ENCODE data around the gene FAM131C. TPM values are rescaled to one million over a fixed set of nuclear protein-coding genes. Genes with fewer than 3 reads are reported as not detected.

The FAM131C gene
- total and polyA plus RNA-seq, 3 experiments from 2014 or later: 0.62 to 0.66 TPM; not detected in 1

DNA sequence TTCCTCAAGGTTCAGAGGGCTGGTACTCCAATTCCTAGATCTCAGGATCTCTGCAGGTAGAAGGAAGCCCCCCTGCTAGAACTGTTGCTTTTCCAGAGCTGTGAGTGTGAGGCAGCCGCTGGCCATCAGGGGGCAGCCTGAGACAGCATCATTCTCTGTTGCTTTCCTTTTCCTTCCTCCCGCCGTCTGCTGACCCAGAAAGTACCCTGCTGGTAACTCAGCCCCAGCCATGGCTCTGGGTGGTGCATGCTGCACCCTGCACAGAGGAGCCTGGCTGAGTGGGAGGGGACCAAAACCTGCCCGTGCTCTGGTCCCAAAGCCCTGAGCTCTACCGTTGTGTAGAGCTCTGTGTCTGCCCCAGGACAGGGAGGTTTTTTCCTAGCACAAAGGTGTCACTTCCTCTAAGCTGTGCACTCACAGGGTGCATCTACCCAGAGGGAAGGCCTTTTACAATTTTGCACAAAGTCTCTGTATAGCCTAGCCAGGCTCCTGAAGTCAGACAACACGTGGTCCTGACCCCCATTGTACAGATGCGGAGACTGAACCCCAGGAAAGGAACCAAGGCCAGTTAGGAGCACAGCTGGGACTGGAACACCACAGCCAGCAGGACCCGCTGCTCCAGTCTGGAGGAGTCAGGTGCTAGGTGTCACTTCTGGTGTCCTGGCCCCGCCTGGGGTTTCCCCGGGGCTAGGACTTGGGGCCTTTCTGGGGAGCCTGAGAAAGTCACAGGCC, 5.6 kb upstream of the FAM131C start:
- H3K9me3 ChIP-seq (ENCODE audit: low read length): no peaks in the 10 kb centered on the region
- Mint-ChIP-seq H3K27ac (peak overlapping the region; percentile 76 to 94 (median 88)), H3K4me1 (peaks cover 11 to 17% (median 15%) of the 10 kb centered on the region in 3 donors), H3K27me3 (peaks cover 3 to 9% of the 10 kb centered on the region in 2 donors), H3K36me3 (no peaks in the 10 kb centered on the region), H3K9me3 (no peaks in the 10 kb centered on the region), H3K4me3 (peak overlapping the region; percentile 75 to 89 (median 82))
- H3K27ac ChIP-seq (ENCODE audit: low read depth, low read length): no peak overlapping the region
- CTCF ChIA-PET: interaction anchor here (0.6 to 7.9 kb wide), 34 partner anchors 9 to 285 kb away, joined by 3 to 196 read pairs (median 4); partner anchors contain the start of genes CPLANE2, EPHA2 and FBXO42
- POLR2A ChIA-PET: interaction anchor here (0.9 kb wide), 2 partner anchors 108 to 110 kb away, joined by 4 read pairs; no protein-coding TSS in a partner anchor
- peak; percentile 63 to 81 (median 70) for DNase-seq
- peak overlapping the region; percentile 35 for H3K4me3 ChIP-seq (ENCODE audit: low read length)
- H3K4me1 ChIP-seq (ENCODE audit: insufficient read depth, low read length): peaks cover 14% of the 10 kb centered on the region
- no peaks in the 10 kb centered on the region for H3K36me3 ChIP-seq (ENCODE audit: insufficient read depth, low read length)
- peaks cover 3% of the 10 kb centered on the region for H3K27me3 ChIP-seq (ENCODE audit: insufficient read depth, low read length, poor library complexity, severe bottlenecking)

DNA sequence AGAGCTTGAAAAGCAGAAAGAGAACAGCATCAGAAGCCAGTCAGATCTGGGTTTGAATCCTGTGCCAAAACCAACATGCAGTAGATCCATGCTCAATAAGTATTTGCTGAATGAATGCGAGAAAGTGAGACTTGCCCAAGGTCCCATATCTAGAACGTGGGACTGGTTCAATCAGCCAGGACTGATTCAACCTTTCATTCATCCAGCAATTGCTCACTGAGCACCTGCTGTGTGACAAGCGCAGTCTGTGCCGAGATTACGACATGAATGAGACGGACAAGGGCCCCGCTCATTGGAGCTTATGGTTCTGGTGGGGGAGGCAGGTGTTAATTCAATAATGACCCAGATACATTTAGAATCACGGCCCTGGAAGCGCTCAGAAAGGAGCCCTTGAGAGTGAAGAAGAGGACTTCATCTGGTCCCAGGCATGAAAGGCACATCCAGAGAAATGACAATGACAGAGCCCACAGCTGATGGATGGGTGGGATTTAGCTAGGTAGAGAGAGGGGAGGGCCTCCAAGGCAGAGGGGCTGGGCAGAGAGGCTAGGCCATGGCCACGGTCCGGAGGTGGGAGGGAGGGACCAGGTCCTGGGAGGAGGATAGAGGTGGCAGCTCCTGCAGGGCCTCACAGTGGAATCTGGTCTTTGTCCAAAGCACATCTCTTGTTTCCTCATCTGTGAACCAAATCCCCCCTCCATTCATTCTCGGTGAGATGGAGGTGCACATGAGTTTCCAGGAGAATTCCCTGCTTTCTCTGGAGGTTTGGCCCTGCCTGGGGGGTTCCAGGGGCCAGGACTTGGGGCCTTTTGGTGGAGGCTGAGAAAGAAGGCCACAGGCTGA, 4.2 kb upstream of the FAM131C start:
- Mint-ChIP-seq H3K4me1 (peaks cover 17 to 21% (median 20%) of the 10 kb centered on the region in 3 donors), H3K36me3 (no peaks in the 10 kb centered on the region), H3K27me3 (peaks cover 8 to 14% of the 10 kb centered on the region in 2 donors), H3K27ac (peak overlapping the region in 3 of 8 donors; percentile 33 to 42 (median 35)), H3K9me3 (no peaks in the 10 kb centered on the region), H3K4me3 (peak overlapping the region in 3 of 7 donors; percentile 6 to 70 (median 42))
- POLR2A ChIA-PET: no interaction called here
- H3K4me3 ChIP-seq (ENCODE audit: low read length): no peak overlapping the region
- no peaks in the 10 kb centered on the region for H3K9me3 ChIP-seq (ENCODE audit: low read length)
- no peak for DNase-seq
- H3K4me1 ChIP-seq (ENCODE audit: insufficient read depth, low read length): peaks cover 19% of the 10 kb centered on the region
- peaks cover 11% of the 10 kb centered on the region for H3K27me3 ChIP-seq (ENCODE audit: insufficient read depth, low read length, poor library complexity, severe bottlenecking)
- no peaks in the 10 kb centered on the region for H3K36me3 ChIP-seq (ENCODE audit: insufficient read depth, low read length)
- CTCF ChIA-PET: interaction anchor here (1.8 to 7.9 kb wide), 9 partner anchors 7 to 286 kb away, joined by 7 to 196 read pairs (median 12); partner anchors contain the start of gene CPLANE2
- H3K27ac ChIP-seq (ENCODE audit: low read depth, low read length): no peak overlapping the region

DNA sequence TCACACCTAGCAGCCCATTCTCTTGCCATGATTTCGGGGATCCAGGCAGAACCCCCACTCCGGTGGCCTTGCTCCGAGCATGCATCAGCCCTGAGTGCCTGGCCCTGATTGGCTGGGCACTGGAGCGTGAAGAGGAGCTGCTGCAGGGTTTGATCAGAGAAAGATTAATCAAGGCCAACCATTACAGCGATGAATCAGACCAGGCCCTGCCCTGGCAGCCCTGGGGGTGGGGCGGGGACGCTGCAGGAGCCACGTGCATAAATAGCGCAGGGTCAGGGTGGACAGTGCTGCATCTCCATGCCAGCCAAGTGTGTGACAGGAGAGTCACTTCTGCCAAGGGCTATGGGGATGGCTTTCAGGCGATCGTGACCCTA, 3.4 kb upstream of the FAM131C start:
- Histone ChIP-seq H3K27ac (ENCODE audit: low read depth, low read length) (no peak overlapping the region), H3K9me3 (ENCODE audit: low read length) (no peaks in the 10 kb centered on the region), H3K4me1 (ENCODE audit: insufficient read depth, low read length) (peaks cover 19% of the 10 kb centered on the region), H3K4me3 (ENCODE audit: low read length) (no peak overlapping the region), H3K27me3 (ENCODE audit: insufficient read depth, low read length, poor library complexity, severe bottlenecking) (peaks cover 14% of the 10 kb centered on the region), H3K36me3 (ENCODE audit: insufficient read depth, low read length) (no peaks in the 10 kb centered on the region)
- Mint-ChIP-seq H3K27me3 (peaks cover 8 to 14% of the 10 kb centered on the region in 2 donors), H3K4me1 (peaks cover 20 to 23% (median 20%) of the 10 kb centered on the region in 3 donors), H3K4me3 (no peak overlapping the region), H3K27ac (peak overlapping the region in 2 of 8 donors; percentile 35 to 42), H3K9me3 (no peaks in the 10 kb centered on the region), H3K36me3 (no peaks in the 10 kb centered on the region)
- POLR2A ChIA-PET: no interaction called here
- DNase-seq: no peak
- CTCF ChIA-PET: interaction anchor here (7.9 kb wide), 1 partner anchor 111 kb away, joined by 196 read pairs; no protein-coding TSS in a partner anchor

DNA sequence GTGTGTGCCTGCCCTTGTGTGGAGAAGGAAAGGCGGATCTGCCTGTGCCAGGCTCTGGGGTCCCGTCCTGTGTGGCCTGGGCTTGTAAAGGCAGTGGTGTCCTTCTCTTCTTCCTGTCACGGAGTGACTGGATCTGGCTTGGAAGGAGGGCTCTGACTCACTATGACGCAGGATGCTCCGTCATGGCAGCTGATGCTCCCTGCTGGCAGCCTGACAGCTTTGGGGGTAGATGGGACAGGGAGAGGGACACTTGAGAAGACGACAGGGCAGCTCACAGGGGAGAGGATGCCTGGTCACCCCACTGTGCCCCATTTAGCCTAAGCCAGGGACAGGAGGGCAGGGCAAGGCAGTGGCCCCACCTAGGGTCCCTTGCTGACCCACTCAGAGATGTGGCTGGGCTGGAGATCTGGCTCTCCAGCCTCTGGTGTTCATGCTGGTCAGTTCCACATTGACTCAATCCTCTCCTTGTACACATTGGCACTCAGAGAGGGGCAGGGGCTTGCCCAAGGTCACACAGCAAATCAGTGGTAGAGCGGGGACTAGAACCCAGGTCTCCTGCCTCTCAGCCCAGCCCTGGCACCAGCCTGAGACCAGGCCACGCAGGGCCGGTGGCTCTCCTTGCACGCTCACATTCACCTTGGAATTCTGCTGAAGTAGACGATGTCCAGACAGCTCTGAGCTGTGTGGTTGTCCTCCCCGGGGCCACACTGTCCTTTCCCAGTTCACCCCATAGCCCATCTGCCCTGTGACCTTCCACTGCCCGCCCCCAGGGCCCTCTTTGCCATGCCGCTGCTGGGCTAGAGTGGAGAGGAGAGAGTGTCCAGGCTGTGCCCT, 2.8 kb upstream of the FAM131C start:
- peaks cover 19% of the 10 kb centered on the region for H3K4me1 ChIP-seq (ENCODE audit: insufficient read depth, low read length)
- no peaks in the 10 kb centered on the region for H3K9me3 Mint-ChIP-seq
- H3K27me3 Mint-ChIP-seq: peaks cover 8 to 14% of the 10 kb centered on the region in 2 donors
- H3K27me3 ChIP-seq (ENCODE audit: insufficient read depth, low read length, poor library complexity, severe bottlenecking): peaks cover 14% of the 10 kb centered on the region
- H3K36me3 Mint-ChIP-seq: no peaks in the 10 kb centered on the region
- no peak overlapping the region for H3K4me3 ChIP-seq (ENCODE audit: low read length)
- peaks cover 22 to 26% (median 23%) of the 10 kb centered on the region in 3 donors for H3K4me1 Mint-ChIP-seq
- no peaks in the 10 kb centered on the region for H3K9me3 ChIP-seq (ENCODE audit: low read length)
- no peak for DNase-seq
- no peaks in the 10 kb centered on the region for H3K36me3 ChIP-seq (ENCODE audit: insufficient read depth, low read length)
- POLR2A ChIA-PET: no interaction called here
- H3K27ac Mint-ChIP-seq: no peak overlapping the region
- peak overlapping the region; percentile 20 for H3K27ac ChIP-seq (ENCODE audit: low read depth, low read length)
- peak overlapping the region in 1 of 7 donors; percentile 59 for H3K4me3 Mint-ChIP-seq
- CTCF ChIA-PET: interaction anchor here (2.0 to 5.1 kb wide), 2 partner anchors 111 to 113 kb away, joined by 8 to 27 read pairs; no protein-coding TSS in a partner anchor

- Mint-ChIP-seq H3K27ac (no peak overlapping the region), H3K4me1 (peaks cover 29 to 34% (median 30%) of the 10 kb centered on the region in 3 donors), H3K4me3 (no peak overlapping the region), H3K9me3 (no peaks in the 10 kb centered on the region), H3K27me3 (peaks cover 8 to 14% of the 10 kb centered on the region in 2 donors), H3K36me3 (no peaks in the 10 kb centered on the region)
- H3K27ac ChIP-seq (ENCODE audit: low read depth, low read length): peak overlapping the region; percentile 20
- H3K4me1 ChIP-seq (ENCODE audit: insufficient read depth, low read length): peaks cover 25% of the 10 kb centered on the region
- DNase-seq: no peak
- CTCF ChIA-PET: interaction anchor here (1.9 to 5.1 kb wide), 4 partner anchors 53 to 168 kb away, joined by 5 to 27 read pairs (median 8); no protein-coding TSS in a partner anchor
- H3K27me3 ChIP-seq (ENCODE audit: insufficient read depth, low read length, poor library complexity, severe bottlenecking): peaks cover 14% of the 10 kb centered on the region
- POLR2A ChIA-PET: interaction anchor here (0.7 kb wide), 1 partner anchor 72 kb away, joined by 5 read pairs; the partner anchor contains the start of gene SRARP
- H3K36me3 ChIP-seq (ENCODE audit: insufficient read depth, low read length): no peaks in the 10 kb centered on the region
- H3K9me3 ChIP-seq (ENCODE audit: low read length): no peaks in the 10 kb centered on the region
- no peak overlapping the region for H3K4me3 ChIP-seq (ENCODE audit: low read length)
Observed at GRCh38 chr1:16075337-16076030, 2.0 kb upstream of the FAM131C start.

GRCh38 chr1:16074217-16074616, 766 bp upstream of the FAM131C start:
- ChIA-PET POLR2A (interaction anchor here (1.1 kb wide), 1 partner anchor 116 kb away, joined by 3 read pairs; no protein-coding TSS in a partner anchor), CTCF (interaction anchor here (1.3 to 5.1 kb wide), 7 partner anchors 8 to 282 kb away, joined by 3 to 27 read pairs (median 8); no protein-coding TSS in a partner anchor)
- no peak for DNase-seq
- Mint-ChIP-seq H3K27me3 (peaks cover 8 to 14% of the 10 kb centered on the region in 2 donors), H3K4me1 (peaks cover 36% of the 10 kb centered on the region in 3 donors), H3K27ac (peak overlapping the region in 3 of 8 donors; percentile 43 to 64 (median 47)), H3K36me3 (no peaks in the 10 kb centered on the region), H3K9me3 (no peaks in the 10 kb centered on the region), H3K4me3 (peak overlapping the region; percentile 53 to 84 (median 80))
- Histone ChIP-seq H3K9me3 (ENCODE audit: low read length) (no peaks in the 10 kb centered on the region), H3K27me3 (ENCODE audit: insufficient read depth, low read length, poor library complexity, severe bottlenecking) (peaks cover 18% of the 10 kb centered on the region), H3K36me3 (ENCODE audit: insufficient read depth, low read length) (no peaks in the 10 kb centered on the region), H3K4me1 (ENCODE audit: insufficient read depth, low read length) (peaks cover 27% of the 10 kb centered on the region), H3K4me3 (ENCODE audit: low read length) (peak overlapping the region; percentile 50), H3K27ac (ENCODE audit: low read depth, low read length) (no peak overlapping the region)
